T-helper 2 cell treated with Interferon-gamma antibody and Interleukin-4, amounts not matched to agents 100 ng/mL and 5 ng/mL, for 36 hours (primary cell): ENCODE results near the gene JAK1. TPM values are rescaled to one million over a fixed set of nuclear protein-coding genes. Genes with fewer than 3 reads are reported as not detected.

ENCODE experiments used
- intact Hi-C: fragments of 100-400 bp; cut with micrococcal nuclease; formaldehyde crosslinking; loops from one replicate; pipeline ENCODE4 v1.15.1; 2023
- total RNA-seq: library from RNA; stranded (reverse); gene quantifications from 2 replicates; pipeline ENCODE4 v1.2.3, GENCODE V29; 2022

Gene JAK1
- total RNA-seq, 1 donor from 2014 or later = 165 TPM

DNA sequence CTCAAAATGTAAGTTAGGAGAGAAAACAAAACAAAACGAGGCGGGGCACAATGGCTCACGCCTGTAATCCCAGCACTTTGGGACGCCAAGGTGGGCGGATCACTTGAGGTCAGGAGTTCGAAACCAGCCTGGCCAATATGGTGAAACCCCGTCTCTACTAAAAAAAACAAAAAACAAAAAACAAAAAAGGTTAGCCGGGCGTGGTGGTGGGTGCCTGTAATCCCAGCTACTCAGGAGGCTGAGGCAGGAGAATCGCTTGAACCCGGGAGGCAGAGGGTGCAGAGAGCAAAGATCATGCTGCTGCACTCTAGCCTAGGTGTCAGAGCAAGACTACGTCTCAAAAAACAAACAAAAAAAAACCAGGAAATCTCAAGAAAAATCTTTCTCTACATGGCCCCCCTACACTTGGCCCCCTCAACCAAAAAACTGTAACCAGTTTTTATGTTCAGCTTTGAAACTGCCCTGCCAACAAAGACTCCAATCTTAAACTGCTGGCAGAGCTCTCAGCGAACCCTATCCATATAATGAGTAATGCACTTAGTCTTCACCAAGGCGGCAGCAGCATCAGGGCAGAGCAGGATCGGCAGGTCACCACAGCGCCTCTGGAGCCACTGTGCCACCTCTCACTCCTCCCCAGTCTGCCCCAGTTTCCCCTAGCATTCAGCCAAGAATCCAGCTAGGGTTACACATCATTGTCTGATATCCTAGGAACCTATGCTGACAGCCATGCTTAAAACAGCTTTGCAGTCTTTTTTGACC lies 71.7 kb downstream of the JAK1 start:
- intact Hi-C loops = no loop called here

DNA sequence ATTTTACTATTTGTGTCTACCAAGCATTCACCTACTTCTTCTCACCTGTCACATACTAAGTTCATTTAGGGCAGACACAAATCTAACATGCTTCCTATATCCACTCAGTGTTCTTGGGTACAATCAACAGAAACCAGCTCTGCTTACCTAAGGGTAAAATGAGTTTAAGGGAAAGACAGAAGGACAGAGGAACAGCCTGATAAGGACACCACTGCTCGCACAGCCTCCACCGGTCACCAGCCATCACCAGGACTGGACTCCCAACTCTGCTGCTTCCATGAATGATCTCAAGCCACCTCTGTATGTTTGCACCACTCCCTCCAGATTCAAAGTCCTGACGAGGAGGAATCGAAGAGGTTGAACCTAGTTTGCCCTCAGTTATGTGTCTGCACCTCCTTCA lies 72.4 kb downstream of the JAK1 start:
- intact Hi-C loops = no loop called here

DNA sequence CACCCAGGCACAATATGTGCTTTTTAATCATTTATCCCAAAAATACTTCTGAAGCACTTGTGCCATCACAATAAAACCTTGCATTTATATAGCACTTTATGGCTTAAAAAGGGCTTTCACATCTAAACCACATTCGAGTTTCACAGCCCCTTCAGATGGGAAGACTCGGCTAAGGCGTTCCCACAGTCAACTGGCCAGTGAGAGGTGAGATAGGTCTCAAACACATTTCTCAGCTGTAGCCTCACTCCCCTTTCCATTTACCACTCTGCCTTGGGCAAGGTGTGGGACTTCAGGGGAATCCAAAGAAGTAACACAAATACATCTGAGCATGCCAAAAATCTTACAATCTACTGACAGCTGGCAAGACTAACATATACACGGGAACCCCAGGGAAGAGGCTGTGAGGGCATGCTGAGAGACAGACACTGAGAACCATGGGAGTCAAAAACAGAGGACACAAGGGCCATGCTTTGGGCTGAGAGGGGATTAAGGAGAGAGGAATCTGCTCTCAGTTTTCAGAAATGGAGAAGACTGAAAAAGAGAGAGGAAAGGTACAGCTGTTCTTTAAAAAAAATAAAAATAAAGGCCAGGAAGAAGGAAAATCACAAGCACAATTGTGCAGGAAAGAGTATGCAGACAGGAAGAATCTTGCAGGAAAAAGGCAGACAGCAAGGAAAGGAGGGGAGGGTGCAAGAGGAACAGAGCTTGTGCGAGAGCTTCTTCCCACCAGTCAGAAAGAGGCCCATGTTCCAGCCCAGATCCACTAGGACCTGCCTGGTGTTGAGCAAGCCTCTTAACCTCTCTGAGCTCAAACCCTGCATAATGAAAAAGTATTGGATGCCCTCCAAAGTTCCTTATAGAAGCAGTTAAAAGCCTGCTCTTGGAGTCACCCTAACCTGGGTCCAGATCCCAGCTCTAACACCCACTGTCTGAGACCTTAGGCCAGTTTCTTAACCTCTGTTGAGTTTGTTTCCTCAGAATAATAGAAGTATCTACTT lies 73.5 kb downstream of the JAK1 start:
- intact Hi-C loops = no loop called here

- intact Hi-C loops = no loop called here
Measured at GRCh38 chr1:64891448-64891825, 74.9 kb downstream of the JAK1 start.

- intact Hi-C loops = no loop called here
Measured at GRCh38 chr1:64890699-64891447, 75.5 kb downstream of the JAK1 start.

DNA sequence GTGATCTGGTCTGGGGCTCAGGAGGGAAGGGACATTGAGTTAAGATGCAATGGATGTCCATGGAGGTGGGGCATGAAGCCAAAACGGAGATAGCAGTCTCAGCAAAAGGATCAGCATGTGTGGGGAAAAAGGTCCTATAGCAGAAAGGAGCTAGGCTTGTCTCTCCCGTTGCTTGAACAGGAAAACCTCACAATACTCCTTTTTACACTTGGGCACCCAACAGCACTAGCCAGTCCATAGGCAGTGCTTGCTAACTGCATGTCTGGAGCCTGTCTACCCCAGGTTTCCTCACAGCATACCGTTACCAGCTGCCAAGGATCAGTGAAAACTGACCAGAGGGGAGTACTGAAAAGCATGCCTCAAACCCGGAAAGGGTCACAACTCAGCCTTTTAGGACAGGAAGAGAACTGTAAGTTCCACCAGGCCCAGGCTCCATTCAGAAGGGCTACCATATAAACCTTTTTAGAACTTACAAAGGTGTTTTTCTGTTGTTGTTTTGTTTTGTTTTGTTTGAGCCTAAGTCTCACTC lies 78.6 kb downstream of the JAK1 start:
- intact Hi-C loops = no loop called here

- intact Hi-C loops = no loop called here
Measured at GRCh38 chr1:64886877-64887276, 79.5 kb downstream of the JAK1 start.

DNA sequence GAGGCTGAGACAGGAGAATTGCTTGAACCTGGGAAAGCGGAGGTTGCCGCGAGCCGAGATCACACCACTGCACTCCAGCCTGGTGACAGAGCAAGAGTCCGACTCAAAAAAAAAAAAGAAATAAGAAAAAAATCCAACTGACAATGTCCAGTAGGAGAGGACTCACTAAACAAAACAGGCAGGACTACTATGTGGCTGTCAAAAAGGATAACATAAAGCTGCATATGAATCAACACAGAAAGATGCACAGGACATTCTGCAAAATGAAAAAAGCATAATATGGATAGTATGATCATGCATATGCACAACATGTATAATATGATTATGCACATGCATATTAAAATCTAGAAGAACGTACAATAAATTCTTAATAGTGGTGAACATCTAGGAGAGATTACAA lies 80.7 kb downstream of the JAK1 start:
- intact Hi-C loops = no loop called here

- intact Hi-C loops = no loop called here
Measured at GRCh38 chr1:64884261-64885040, 81.9 kb downstream of the JAK1 start.

- intact Hi-C loops = no loop called here
Measured at GRCh38 chr1:64882574-64883255, 83.6 kb downstream of the JAK1 start.

- intact Hi-C loops = no loop called here
Measured at GRCh38 chr1:64881281-64881680, 85.1 kb downstream of the JAK1 start.

- intact Hi-C loops = no loop called here
Measured at GRCh38 chr1:64880449-64880848, 85.9 kb downstream of the JAK1 start.

DNA sequence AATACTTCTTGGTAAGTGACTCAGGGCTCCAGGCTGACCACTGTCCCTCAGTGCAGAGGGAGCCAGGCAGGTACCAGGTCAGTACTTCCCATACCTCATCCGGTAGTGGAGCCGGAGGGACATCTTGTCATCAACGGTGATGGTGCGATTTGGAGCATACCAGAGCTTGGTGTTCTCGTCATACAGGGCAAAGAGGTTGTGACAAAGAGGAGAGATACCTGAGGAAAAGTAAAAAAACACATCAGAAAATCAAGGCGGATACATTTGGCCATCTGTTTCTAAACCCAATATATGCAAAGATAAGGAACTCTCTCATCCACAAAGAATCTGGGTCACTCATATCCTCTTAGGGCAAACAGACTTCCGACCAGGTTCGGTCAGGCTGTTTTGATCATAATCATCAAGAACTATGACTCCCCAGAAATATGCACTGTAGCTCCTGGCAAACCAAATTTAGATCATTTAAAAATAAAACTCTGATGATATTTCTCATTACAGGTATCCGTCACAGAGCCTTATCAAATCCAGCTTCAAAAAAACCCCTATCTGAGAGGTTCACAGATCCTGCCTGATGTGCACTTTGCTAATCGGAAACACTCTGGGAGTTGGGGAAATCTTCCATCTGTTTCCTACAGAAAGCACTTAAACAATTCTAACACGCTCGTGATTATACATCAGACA lies 87.3 kb downstream of the JAK1 start:
- intact Hi-C loops = loop anchor here (5.0 kb wide), 2 partner anchors 43 to 188 kb away; no protein-coding TSS in a partner anchor

GRCh38 chr1:64878090-64878489 lies 88.3 kb downstream of the JAK1 start:
- intact Hi-C loops = loop anchor here (5.0 kb wide), 2 partner anchors 44 to 189 kb away; no protein-coding TSS in a partner anchor

DNA sequence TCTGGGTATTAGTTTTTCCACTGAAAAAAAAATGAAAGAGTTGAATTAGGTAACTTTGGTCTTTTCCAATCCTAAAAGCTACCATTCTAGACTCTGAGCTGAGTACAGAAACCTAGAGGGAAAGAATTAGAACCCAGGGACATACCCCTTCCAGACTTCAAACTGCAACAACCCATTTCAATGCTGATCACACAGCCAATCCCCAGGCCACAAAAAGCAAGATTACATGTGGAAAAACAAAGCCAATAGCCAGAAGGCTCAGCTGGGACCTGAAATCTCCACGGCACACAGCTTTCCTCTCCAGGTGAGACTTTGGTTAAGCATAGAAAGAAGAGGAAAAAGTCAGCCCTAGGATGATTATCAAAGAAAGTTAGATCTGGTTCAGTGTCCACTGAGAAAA lies 88.8 kb downstream of the JAK1 start:
- intact Hi-C loops = loop anchor here (1.0 to 5.0 kb wide), 3 partner anchors 45 to 190 kb away; partner anchors contain the start of gene JAK1

- intact Hi-C loops = loop anchor here (1.0 to 5.0 kb wide), 3 partner anchors 45 to 190 kb away; partner anchors contain the start of gene JAK1
Measured at GRCh38 chr1:64877151-64877550, 89.2 kb downstream of the JAK1 start.

- intact Hi-C loops = loop anchor here (5.0 kb wide), 2 partner anchors 47 to 192 kb away; no protein-coding TSS in a partner anchor
Measured at GRCh38 chr1:64875606-64876005, 90.7 kb downstream of the JAK1 start.

- intact Hi-C loops = loop anchor here (5.0 kb wide), 2 partner anchors 47 to 192 kb away; no protein-coding TSS in a partner anchor
Measured at GRCh38 chr1:64875101-64875500, 91.2 kb downstream of the JAK1 start.

DNA sequence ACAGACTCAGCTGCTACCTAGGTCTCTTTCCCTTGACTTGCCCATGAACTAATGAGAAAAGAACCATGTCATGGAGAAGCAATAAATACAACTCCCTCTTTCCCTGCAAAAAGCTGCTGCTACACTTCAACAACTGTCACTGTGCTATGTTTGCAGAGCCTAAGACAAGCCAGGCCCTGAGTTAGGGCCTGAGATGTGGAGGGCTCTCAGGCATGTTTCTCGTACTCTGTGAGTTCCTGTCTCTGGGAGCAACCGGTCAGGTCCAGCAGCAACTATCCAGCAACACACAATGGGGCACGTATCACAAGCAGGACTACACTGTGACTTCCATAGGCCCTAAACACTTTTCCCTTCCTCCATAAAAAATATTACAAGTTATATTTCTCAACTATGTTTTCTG lies 91.7 kb downstream of the JAK1 start:
- intact Hi-C loops = loop anchor here (5.0 kb wide), 2 partner anchors 48 to 193 kb away; no protein-coding TSS in a partner anchor
